HK-2 (cell line): ENCODE results near the gene PHF12.
"Not testable (repeated sequence)": the region's sequence is repeated elsewhere in the genome, so short reads cannot be mapped to it uniquely, and the experiment has no call there.

Experiments used
- DNase-seq: peaks from one replicate; pipeline ENCODE4 v3.0.0-alpha.2; 2018; ENCODE audit not compliant: unreplicated experiment

PHF12 gene

DNA sequence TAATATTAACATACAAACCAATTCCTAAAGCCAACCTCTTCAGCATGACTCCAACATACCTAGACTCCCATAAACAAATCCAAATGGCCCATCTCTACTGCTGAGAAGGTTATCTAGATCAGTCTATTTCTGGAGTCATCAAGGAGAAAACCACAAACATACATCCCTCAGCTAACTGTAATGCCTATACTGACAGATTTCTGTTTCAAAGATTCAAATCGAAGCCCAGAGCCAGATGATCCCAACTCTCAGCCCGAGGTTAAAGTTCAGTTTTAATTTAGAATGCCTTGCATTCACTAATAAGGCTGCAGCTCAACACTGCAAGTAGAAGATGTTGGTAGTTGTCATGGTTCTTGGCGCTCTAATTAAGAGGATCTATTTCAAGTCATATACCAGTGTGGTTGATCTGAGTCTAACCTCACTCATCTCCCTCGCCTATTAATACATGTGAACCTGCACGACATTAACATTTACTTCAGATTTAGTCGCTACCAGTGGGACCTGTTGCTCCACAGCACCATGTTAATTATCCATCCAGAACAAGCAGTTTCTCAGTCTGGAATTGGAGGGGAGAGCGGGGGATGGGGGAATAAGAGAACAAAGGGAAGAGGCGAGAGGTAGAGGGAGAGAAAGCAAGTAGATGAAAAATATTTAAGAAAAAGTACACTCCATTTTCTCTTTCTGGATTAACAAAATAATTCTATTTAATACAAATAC is 15.4 kb downstream of the PHF12 start:
- no peak for DNase-seq

DNA sequence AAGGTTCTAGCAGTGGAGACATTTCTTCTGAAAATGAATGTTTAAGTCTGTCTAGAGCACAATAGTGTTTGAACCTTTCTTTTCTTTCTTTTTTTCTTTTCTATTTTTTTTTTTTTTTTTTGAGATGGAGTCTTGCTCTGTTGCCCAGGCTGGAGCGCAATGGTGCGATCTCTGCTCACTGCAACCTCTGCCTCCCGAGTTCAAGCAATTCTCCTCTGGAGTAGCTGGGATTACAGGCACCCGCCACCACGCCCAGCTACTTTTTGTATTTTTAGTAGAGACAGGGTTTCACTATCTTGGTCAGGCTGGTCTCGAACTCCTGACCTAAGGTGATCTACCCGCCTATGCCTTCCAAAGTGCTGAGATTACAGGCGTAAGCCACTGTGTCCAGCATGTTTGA is 16.8 kb downstream of the PHF12 start:
- not testable (repeated sequence) for DNase-seq

DNA sequence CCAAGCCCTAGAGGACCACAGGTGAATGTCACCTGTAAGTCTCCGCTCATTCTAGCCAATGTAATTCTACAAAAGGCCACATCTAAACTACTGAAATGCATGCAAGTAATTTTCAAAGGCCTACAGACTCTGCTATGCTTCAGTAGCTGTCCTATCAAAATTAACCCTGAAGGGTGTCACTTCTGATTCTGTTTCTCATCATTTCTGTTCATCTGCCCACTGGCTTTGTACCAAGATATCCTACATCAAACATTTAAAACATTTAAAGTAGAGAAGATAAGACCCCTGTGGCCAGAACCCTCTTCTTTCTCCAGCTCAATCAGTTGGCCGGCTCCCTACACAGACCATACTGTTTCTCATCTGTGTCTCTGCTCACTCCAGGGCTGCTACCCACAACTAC is 21.5 kb downstream of the PHF12 start:
- no peak for DNase-seq

DNA sequence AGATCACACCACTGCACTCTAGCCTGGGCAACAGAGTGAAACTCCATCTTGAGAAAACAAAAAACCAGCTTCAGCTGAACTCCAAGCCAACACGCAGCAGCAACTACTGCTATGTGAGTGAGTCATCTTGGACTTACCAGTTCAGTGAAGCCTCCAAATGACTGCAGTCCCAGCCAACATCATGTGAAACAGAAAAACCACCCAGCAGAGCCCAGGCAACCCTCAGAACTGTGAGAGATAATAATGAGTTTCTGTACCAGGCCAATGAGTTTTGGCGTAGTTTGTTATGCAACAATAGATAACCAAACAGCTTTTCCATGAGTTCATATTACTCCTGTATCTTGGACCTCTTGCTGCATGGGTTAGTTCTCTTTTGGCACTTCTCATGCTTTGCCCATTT is 23.3 kb downstream of the PHF12 start:
- no peak for DNase-seq

DNA sequence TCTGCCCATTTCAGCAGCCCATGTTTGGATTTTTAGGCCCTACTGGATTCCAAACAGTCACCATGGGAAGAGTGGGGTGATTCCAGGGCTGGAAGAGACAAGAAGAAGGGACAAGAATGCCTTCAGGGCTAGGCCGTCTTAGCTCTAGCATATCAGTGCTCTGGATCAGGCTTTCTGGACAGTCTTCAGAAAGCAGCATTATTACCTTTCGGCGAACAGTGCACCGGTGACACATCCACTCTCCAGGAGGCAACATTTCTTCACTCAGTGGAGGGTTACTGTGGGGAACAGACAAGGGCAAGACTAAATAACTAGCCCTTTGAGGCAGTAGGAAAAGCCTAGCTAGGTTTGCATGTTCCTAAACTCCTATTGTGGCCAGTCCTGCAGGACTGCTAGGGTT is 24.5 kb downstream of the PHF12 start:
- no peak for DNase-seq

DNA sequence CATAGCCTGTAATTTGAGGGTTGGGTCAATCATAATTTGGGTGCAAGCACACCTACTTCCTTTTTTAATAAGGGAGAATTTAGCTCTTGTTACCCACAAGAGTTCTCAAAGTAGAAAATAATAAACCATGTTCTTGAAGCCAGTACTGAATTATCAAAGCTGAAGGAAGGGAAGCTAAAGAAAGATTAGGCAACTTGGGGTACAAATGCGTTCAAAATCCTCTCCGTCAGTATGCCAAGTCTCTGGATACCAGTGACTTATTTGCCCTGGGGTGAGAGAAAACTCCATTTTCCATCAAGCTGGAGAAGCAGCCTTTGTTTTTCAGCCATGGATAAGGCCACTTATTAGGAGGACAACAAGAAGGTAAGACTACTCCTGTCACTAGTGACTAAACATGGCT is 25.0 kb downstream of the PHF12 start:
- no peak for DNase-seq

DNA sequence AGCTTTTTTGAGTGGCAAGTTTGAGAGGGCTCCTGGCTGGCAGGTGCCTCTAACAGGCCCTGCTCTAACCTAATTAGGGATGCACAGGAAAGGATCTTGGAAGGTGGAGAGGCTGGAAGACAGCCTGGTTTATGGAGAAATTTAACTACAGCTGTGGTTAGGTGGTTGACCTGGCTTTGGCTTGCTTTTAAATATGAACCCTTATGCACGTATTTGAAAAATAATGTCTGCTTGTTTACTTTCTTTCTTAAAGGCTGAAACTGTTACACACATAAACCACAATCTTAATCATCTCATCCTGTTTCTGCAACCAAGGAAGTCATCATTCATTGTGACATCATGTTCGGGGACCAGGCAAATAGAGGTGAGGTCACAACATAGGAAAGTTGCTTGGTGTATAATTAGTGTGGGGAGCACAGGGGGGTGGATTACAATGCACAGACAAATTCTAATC is 25.4 kb downstream of the PHF12 start:
- no peak for DNase-seq

DNA sequence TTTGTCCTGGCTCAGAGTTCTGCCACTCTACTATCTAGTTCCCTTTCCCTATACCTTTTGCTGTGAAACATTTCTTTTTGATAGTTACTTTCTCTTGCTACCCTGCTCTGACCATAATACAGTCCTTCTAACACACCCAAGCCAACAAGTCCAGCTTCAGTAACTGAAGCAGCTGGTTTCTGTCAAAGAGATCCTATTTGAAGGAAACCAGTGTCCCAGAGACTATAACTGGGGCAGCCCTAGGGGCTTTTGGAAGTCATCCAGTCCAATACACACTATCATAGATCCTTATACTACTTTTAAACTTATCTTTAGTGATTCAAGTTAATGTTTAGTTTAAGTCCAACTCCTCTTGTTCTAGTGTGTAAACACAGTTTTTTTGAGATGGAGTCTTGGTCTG is 31.1 kb downstream of the PHF12 start:
- no peak for DNase-seq

DNA sequence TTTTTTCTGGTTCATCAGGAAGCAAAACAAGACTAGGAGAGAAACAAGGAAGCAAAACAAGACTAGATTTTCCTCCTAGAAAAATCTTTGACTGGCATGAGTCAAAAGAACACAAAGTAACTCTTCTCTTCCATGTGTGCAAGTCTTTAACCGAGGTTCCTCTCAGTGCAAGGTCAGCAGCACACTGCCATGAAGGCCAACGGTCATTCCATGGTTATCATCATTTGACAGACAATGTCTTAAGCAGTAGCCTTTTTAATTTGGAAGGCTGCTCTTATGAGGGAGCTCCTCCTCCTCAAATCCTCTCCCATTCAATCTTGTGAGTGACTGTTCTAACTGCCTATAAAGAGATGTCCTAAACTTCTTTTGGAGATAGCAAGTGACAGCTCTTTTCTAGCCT is 33.0 kb downstream of the PHF12 start:
- no peak for DNase-seq

DNA sequence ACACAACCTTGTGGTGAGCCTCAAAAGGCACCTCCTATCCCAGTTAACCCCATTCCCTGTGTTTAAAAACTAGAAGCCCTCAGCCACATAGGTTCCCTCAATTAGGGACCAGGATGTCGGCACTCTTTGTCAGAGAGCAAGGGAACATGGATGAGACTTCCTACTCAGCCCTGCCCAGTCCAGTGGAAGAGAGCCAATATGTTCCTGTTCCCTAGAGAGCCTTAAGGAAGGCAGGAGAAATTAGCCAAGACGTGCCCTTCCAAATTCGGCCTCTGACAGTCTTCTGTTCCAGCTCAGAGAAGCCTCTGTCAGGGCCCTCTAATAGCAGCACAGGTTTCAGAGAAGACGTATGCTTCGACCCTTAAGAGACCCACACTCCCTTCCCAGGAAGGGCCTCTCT is 33.9 kb downstream of the PHF12 start:
- no peak for DNase-seq

DNA sequence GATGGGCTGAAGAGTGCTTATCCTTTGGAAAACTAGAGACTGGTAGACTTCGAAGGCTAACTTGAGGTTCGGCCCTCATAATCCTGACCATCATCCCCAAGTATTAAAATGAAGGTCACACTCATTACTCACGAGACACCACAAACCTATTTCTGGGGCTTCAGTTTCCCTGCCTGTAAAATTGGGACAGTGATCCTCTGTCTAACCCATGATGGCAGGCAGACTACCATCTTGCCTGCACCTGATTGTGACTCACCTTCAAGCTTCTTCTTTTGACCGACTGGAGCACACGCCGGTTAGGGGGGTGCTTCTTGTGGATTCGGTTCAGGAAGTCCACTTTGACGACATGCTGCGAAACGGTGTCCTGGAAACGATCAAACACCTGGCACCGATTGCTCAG is 34.3 kb downstream of the PHF12 start:
- DNase-seq = no peak

DNA sequence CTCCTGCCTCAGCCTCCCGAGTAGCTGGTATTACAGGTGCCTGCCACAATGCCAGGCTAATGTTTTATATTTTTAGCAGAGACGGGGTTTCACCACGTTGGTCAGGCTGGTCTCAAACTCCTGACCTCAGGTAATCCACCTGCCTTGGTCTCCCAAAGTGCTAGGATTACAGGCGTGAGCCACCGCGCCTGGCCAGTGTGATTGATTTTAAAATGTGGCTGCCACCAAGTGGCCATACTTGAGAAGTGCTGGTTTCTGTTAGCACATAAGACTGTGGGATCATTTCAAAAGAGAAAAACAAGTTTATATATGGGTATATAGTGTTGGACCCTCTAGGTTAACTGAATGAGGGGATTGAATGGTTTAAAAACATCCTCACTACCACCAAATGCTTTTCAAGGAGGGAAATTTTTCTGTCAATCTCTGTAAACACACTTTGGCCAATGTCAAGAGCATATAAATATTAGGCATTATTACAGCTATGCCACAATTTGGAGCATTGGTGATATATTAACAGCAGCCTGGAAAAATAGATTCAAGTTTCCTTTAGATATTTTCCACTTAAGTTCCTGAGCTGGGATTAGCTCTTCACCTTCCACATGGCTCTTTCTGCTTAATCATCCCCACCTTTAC is 34.9 kb downstream of the PHF12 start:
- no peak for DNase-seq

DNA sequence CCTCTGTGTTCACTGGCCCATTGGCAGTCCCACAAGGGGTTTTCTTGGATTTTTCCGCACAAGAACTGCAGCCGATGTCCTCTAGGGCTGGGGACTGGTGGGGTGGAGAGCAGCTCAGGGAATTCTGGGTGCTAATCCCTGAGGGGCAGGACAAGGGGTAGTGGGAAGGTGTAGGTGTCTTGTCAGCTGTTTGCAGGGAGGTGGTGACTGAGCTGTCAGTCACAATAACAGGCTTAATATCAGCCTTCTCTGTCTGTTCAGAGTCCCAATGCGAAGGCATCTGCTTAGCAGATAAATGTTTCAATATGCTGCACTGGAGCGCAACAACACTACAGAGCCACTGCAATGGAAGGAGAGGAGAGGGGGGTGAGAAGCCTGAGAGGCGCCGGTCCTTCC is 38.4 kb downstream of the PHF12 start:
- DNase-seq = no peak

DNA sequence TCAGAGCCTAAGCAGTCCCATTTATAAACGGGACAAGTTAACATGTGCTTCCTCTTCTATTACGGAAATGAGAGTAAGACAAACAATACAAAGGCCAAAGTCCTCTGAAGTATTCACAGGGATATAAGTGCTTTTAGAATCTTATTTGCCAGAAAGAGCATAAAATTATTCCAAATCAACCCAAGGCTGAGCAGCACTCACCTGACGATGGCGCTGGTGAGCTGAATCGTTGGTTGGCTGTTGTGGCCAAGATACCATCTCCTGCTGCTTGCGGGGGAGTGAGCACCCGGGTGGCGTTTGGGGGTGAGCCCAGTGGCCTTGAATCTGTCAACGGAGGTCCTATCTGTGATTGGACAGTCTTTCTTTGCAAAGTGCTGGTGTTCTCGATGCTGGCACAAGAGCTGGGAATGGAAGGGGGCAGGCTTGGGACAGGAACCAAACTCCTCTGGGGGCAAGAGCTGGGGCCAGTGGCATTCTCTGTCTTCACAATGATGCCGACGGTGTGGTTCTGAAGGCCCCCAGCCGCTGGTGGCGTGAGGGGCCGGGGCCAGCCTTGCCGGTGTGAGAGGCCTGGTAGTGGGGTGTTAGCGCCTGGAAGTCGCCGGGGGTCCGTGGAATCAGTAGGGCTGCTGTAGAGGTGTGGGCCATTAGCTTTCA is 38.9 kb downstream of the PHF12 start:
- DNase-seq = no peak

DNA sequence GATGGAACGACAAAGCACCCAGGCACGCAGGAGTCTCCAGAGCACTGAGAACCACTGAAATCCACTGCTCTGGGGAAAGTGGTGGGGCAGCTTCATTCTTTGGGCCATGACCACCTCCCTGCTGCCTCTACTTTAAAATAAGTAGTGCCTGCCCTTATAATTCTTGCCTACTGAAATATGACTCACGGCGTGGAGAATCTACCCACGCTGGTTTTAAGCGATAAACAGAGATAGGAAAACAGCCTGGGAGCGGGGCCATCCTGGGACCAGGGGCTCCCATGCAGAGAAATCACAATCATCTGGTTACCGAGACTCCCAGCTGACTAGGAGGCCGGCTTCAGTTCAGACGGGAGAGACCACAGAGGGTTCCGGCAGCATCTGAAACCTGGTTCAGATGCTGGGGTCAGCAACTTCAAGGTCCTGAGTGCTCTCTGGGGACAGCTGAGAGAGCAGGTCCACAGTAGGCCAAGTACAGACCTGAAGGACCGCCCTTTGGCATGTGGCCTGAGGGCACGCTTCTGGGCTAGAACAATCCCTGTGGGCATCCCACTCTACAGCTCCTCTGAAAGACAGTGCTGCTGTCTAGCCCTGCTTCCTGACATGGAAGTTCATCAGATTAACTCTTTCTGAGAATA is 39.8 kb downstream of the PHF12 start:
- no peak for DNase-seq

DNA sequence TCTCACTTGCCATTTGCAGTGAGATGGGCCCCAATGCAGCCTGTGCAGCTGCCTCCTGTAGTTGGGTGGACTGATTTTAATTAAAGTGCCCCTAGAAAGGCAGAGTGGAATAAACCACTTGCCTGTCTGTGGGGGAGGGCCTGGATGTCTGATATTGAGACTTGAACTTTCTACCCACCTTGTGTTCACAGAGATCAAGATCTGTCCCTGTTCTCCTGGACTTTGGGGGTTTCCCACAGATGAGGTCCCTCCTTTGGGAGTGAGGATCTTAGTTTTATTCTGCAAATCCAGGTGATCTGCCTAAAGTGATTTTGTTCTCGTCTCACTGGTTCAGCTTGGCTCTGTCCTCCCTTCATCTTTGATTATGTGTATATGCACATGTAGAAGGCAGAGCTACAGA is 40.8 kb downstream of the PHF12 start:
- DNase-seq = no peak

DNA sequence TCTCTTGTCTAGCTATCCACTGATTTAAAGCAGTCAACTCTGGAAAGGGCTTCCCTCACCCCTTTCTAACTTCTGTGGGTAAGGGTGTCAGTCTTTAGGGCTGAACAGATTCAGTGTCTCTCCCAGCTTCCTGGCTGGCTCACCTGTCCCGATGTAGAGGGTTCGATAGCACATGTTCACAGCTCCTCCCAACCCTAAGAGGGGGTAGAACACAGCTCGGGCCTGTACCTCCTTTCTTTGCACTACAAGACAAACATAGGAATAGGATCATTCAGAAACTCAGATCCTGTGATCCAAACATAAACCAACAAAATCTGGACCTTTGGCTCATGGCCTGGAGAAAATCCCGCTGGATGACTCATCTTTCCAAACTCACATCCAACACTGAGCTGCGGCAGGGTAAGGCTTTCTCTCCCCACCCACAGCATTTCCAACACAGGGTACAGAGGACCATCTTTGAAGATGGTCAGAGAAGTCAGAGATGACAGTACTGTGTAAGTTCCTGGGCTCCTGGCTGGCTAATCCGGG is 42.6 kb downstream of the PHF12 start:
- no peak for DNase-seq

DNA sequence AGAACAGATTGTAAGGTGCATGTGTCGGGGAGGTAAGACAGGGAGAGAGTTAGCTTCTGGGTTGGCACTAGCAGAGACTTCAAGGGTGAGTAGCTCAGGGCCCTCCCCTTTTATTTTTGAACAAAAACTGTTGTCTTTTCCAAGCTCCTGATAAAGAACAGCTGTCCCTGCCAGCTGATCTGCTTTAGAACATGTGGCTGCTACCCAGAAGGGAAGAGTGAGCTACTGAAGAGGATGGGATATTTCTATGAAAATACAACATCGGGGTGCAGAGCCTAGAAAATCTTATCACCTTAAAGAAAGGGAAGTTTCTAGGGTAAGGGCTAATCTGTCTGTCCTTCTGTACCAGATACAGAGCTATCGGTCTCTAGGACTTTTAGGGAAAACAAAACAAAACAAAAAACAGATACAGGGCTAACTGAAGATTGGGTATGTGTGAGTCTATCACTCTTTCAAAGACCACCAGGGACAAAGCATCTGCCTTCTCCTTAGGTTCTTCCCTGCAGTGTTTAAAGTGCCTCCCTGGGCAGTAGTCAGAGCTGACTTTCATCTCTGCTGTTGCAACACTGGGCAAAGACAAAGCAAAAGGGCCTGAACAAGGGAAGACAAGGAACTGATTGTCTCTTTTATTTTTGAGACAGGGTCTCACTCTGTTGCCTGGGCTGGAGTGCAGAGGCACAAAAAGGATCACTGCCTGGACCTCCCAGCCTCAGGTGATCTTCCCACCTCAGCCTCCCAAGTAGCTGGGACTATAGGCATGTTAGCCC is 43.4 kb downstream of the PHF12 start:
- DNase-seq = no peak

DNA sequence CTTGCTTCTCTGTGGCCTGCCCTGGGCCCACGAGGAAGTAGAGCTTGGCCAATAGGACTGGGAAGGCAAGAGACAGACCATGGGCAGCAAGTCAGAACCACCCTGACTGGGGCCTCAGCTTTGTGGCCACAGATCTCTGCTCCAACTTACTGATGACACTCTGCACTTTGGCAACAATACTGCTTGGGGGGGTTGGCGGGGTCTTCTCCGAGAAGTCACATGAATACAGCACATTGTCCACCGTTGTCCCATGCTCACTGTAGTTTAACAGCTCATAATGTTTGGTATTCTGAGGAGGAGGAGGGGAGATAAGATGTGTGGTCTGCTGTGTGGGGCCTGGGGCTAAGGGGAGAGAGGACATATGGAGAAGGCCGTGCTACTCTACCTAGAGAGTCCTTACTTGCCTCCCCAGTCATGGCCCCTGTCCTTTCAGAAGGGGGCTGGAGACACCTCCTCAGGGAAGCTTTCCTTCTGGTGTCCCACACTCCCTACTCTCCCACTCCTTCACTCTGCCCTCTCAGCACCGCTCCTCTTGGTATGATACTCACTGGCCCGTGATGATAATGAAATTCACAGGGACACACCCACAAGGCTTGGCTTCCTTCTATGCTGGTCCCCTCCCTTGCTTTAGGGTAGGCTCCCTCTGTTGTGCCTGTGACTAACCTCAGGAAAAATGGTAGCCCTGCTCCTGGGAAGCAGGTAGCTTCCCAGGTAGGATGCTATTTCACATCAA is 44.4 kb downstream of the PHF12 start:
- no peak for DNase-seq

DNA sequence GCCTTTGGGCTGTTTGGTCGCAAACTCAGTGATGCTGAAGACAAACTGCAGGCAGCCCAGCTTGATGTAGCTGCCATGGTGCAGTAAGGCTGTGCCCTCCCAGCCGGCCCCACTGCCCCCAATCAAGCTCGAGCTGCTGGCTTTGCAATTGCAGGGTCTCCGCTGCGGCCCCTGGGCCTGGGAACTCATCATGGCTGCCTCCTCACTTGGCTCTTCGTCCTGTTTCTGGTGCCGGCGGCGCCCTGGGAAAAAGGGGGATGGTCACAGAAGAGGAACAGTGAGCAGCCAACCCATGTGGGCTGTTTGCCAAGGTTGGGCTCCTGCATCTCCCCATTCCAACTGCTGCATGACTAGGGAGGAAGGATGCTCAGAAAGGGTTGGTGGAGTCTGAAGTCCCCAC is 45.0 kb downstream of the PHF12 start:
- no peak for DNase-seq

DNA sequence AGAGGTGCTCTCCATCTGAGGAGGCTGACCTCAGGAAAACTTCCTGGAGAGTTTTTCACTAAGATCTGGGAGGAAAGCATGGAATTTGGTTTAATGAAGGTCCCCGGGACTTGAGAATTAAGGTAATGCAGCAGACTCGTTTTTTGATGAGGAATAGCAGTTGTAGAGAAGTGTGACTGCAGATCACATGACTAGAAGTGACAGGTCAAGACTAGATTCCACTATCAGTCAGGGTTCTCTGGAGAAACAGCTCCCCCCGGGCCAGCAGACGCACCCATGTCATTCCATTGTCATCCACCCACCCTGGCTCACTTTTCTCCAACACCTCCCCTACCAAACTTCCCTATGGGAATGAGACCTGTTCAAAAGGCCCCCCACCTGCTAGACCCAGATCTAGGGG is 46.5 kb downstream of the PHF12 start:
- no peak for DNase-seq
